NCI-H82 (cell line): ENCODE measurements around the gene POFUT1.
A peak's percentile ranks its signal among the peaks of the same experiment; 100 is the strongest.
"Not testable (repeated sequence)": the region's sequence is repeated elsewhere in the genome, so short reads cannot be mapped to it uniquely, and the experiment has no call there.

Experiments
- DNase-seq: peaks from one replicate; lab custom pipeline; 2025; lab: John Stamatoyannopoulos, UW

POFUT1 gene

DNA sequence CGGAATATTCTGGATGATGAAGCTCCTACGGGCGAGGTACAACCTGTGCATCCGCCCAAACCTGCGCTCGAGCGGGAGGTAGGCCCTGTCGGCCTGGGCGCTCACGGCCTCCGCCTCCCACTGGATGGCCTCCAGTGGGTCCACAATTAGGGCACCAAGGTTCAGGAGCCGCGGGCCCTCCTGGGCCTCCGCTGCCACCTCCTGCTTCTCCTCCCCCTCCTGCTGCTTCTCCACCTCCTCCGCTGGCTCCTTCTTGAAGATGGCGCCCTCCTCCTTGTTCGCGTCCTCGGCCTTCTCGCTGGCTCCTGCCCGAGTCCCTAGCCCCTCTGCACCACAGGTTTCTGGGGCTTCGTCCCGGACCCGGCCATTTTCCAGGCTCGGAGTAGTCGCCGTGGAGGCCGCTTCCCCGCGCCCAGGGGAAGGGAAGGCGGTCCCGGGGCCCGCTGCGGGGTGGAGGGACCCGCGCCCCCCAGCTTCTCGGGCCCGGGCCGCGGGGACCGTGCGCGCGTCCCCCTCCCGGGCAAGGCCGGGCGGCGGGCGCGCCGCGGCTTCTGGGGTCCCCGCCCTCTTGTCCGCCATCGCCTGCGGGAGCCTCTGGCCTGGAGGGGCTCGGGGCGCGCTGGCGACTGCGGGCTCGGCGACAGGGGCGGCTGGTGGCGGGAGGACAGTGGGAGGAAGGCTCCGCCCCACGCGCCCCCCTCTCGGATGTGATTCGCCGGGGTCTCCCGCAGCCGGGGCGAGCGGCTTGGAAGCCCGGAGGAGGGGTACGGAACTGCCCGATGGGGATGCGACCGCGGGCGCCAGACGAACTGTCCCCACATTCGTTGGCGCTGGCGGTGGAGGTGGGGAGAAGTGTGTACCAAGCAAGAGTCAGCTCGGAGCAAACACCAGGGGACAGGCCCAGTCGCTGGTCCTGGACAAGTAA, 17.7 kb upstream of the POFUT1 start:
- peak; percentile 67 for DNase-seq

DNA sequence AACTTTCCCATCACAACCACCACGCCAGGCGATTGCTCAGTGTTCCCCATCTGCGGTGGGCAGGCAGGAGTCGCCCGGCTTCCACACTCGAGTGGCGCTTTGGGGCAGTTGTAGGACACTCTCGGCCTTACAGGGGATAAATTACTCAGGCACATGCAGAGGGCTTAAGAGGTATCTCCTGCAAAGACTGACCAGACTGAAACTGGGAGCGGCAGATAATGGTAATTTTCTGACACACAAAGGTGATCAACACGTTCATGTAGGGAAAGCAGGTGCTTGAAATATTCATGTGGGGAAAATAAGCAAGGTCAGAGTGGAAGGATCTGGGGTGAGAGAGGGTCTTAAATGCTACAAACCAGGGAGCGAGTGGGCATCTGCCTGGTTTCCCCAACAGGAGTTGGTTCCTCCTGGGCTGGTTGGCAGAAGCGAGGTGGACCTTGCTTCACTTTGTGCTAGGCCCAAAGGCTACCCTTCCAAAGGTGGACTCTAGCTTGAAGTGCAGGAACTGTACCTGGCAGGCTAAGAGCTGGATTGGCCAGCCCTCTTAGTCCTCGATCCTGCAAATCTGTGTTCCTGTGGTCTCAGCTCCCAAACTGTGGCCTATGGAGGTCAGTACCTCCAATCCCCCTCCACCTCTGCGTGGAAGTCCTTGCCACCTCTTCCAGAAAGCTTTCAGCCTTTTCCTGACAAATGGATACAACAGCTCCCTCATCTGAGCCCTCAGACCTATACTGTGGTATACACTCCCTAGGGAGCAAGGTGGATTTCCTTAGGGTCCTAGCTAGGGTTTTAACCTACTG, 16.9 kb upstream of the POFUT1 start:
- DNase-seq: peak; percentile 64

DNA sequence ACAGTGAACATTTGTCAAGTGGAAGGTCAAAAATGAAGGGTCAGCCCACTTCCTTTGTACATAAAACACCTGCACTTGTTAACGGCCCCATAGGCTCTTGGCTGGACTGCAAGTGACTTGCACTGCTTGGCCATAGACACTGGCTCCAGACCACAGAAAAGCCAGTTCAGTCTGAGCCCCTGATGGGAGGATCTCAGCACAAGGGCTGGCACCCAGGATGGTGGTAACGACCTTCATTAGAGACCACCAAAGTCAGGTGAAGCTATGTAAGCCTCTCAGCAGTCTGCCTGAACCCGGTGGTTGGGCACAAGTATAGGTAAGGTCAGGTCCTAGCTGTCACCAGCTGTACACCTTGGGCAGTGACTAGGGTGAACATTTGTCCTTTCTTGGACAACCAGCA, 16.3 kb upstream of the POFUT1 start:
- DNase-seq: no peak

DNA sequence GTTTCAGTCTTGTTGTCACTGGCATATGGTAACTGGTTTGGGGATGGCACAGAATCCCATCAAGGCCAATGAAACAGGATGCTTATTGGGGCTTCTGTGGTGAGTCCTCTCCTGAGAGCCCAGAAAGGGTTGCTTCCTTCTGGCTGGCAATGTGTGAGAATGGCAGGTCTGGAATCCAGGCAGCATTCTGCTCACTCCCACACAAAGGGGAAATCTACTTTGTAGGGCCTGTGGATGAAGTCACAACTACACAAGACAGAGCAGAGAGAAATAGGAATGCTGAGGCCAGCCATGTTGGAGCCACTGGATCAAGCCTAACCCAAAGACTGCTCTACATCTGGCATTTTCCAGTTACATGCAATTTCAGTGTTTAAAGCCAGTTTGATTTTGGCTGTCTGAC, 15.8 kb upstream of the POFUT1 start:
- DNase-seq: no peak

DNA sequence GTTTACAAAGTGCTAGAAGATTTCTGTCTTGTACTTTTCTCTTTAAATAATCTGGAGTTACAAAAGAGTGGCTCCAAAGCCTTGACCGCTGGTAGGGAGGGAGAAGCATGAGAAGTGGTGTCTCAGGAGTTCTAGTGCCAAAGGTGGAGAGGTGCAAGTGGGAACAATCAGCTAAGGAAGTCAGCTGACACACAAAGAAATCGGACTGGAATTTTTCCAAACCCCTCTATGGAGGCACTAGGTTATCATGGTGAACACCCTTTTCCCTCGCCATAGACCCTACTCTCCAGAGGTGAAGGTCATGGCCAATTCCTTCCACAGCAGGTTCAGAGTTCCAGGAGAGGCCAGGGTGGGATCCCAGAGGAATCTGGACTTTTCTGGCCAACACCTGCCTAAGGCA, 15.0 kb upstream of the POFUT1 start:
- no peak for DNase-seq

DNA sequence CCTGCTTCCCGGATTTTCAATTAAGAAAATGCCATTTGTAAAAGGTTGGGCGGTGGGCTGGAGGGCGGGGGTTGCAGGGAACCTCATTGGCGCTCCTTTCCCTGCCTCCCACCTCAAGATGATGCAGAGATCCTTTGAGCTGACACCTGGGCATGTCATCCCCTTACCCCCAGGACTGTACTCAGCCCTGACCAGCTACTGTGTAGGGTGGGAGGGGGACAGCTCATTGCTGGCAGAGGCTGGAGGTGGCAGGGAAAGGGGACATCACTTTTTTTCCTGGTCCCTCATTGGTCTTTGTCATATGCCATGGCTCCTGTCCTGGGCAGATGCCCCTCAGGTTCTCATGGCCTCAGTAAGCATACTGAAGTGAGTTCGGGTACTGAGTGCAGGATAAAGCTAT, 14.3 kb upstream of the POFUT1 start:
- DNase-seq: not testable (repeated sequence)

DNA sequence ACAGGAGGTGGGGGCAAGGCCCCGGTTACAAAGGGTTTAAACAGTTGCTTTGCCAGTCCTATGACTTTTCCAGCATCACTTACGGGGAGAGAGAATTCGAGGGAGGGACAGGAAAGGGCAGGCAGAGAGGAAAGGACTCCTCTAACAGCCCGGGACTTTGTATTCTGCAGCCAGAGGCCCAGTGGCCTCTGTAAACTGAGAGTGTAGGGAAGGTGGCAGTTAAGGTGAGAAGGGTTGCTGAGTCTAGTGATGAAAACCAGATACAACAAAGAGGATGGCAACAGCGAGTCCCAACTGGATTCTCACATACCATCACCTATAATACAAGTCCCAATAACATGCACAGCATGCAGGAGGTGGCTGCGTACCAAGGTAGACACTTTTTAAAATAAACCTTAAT, 13.7 kb upstream of the POFUT1 start:
- DNase-seq: no peak

DNA sequence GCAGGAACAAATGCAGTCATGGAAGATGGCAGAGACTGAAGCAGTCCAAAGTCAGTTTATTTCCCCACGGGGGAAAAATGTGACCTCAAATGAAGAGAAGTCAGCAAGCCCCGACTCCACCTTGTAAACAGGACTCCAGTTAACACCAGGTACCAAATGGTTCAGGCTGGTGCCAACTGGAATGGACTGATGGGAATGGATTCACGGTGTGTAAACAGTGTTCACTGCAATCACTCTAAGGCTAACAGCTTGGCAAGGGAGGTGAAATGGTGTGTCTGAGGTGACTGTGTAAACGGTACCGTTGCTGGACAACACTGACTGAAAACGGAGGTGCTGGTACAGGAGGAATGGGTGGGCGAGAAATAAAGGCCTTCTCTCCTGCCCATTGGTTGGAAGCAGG, 12.1 kb upstream of the POFUT1 start:
- DNase-seq: no peak

DNA sequence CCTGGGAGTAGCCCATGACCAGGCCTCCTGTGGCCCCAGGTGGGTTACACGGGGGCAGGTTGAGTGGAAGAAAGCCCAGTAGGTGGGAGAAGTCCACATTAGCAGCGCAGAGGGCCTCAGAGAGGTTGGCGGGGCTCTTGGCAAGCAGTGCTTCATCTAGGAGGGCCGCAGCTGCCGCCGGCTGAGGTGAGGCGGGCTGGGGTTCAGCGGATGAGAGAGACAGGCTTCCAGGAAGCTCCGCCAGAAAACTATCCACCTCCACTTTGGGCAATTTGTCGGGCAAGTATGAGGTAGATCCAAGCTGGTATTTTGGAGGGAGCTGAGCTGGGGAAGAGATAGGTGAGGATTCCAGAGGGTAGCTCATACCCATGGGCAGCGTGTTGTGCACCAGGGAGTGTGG, 11.1 kb upstream of the POFUT1 start:
- DNase-seq: not testable (repeated sequence)

DNA sequence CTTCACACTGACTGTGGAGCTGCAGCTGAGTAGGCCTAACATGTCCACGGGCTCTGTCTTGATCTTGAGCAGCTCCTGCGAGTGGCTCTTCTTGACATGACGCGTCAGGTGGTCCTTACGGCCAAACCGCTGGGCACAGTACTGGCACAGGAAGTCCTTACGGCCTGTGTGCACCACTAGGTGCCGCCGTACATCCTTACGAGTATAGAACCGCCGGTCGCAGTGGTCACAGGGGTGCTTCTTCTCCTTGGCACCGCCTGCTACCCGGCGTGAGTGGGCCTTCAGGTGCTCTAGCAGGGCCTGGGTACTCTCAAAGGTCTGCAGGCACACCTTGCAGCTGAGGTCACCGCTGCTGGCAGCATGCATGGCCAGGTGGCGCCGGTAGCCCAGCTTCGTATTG, 10.5 kb upstream of the POFUT1 start:
- DNase-seq: not testable (repeated sequence)

DNA sequence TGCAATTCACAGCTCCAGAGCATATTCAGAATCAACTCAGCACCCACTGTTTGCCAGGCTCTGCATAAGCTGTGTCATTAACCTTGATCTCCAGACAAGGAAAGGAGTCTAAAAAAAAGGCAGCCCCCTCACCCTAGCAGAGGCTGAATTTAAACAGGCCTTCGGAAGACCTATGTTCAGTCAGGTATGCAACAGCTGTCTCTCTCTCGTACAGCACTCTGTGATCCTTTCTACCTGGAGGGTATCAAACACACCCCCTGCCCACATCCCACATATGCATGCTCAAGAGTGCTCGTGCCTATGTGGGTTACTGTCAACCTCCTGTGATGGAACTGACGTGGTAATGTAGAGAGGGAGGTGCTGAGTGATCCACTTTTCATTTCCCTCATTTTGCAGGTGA, 8.7 kb upstream of the POFUT1 start:
- no peak for DNase-seq

DNA sequence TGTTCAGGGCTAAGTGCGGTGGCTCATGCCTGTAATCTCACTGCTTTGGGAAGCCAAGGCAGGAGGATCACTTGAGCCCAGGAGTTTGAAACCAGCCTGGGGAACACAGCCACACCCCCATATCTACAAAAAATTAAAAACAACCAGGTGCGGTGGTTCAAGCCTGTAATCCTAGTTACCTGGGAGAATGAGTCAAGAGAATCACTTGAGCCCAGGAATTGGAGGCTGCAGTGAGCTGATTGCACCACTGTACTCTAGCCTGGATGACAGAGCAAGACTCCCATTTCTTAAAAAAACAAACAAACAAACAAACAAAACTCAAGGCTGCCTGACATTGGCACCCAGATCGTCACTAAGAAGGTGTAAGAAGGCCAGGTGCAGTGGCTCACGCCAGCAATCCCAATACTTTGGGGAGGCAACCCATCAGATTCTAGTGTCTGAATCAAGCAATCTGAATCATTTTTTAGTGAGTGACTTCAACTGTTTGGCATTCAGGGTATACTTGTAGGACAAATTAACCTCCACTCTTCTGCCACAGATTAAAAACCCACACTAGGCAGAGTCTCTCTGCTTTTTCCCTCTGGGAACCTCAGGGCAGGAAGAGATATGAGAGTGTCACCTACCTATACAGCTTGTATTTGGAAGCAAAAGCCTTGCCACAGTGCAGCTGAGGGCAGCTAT, 6.2 kb upstream of the POFUT1 start:
- DNase-seq: no peak

DNA sequence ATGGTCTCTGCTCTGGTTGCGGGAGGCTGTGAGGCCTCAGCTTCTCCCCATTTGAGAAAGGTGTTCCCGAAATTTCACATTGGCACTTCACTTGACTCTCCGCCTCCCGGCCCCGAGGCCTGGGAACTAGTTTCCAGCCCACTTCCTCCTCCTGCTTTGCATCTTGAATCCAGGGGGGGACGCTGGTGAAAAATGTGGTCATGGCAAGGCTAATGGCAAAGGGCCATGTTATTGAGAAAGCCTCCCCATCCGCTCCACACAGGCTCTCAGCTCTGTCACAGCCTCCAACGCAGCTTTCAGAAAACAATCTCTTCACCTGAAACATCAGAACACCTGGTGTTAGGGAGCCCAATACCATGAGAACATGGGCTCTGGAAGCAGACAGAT, 5.7 kb upstream of the POFUT1 start:
- DNase-seq: no peak

DNA sequence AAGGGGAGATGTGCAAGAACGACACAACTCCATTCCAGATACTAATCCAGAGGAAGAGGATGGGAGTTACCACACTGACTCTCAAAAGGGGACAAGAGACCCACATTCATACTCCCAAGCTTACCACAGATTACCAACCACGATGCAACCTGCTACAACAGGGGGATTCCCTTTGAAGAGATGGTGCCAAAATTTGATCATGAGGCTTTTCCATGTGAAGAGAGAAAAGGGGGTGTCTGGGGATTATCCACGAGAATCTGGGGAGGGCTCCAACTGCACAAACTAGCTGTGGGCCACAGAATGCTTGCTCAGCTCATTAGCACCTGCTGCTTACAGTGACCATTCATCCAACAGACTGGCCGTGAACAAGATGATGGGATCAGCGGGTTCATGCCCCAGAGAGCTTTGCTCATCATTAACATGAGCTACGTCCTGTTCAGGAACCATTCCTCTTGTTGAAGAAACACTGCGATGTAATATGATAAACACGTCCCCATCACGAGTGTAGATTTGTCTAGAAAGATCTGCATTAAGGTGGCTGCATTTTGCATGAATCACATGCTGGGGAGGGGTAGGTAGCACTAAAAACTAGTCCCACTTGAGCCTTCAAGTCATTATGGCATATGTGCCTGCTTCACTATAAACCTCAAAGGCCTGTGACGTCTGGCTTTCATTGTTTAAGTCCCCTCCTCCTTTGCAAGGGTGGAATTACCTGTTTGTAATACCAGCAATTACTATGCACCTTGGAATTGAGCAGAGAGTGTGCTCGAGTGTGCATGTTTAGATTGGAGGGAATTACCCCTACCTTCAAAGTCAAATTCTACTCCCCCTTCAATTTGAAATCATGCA, 4.1 kb upstream of the POFUT1 start:
- DNase-seq: peak; percentile 30

DNA sequence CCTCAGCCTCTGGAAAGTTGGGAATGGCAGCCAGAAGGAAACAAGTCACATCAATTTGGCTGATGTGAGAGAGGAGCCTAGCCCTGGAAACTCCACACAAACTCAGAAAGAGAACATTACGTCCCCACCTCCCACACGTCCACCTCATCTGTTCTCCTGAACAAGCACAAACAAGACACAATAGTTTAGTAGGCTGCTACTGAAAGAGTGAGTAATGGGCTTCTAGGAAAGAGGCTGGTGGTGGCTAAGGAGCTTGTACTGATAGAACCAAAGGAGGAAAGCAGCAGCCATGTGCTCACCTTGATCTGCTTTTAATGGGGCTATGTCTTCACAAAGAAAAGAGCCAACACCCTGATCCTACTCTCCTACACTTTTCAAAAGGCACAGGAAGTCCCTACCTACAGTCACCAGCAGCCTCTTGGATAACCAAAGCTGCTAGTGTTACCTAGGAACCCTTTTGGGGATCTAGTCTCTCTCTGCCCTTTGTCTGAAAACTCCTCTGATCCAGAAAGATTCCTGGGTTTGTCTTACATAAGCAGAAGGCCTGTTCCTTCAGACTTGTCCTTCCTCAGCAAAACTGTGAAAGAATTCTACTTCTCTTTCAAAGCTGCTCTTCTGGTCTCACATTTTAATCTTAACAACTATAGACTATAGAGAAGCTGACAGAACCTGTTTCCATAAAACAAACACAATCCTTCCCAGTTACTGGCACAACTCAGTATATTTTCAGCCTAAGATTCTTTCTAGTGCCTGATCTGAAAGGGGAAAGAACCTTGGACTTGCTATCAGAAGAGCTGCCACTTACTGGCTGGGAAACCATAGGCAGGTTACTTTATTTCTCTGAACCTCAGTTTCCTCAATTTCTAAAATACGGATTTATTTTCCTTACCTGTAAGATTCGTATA, 3.2 kb upstream of the POFUT1 start:
- DNase-seq: no peak

DNA sequence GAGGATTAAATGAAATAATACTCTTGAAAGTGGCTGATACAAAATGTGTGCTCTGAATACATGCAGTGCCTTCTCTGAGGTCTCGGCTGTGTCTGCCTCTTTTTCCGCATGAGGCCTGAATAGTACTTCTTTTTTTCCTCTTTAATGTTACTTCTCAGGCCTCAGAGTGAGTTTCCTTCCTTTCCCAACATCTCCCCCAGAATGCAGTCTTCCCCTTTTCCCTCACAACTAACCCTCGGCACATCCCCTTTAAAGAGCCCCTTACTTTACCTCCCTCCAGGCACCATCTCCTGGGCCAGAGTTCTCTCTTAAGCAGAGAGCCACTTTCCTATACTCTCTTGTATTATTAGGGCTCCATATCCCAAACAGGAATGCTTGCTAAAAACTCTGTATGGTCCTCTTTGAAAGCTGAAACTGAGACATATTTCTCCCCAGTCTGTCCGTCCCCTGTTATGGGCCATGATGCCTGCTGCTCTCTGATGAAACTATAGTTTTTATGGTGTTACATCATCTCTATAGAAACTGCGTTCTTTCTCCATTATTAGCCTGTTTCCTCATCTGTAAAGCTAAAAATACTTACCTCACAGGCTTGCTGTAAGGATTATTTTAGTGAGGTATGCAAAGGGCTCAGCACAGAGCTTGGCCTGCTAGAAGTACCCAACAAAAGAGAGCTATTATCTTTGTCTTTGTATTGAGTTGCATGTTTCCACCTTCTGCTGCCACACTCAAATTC, 2.4 kb upstream of the POFUT1 start:
- DNase-seq: no peak

DNA sequence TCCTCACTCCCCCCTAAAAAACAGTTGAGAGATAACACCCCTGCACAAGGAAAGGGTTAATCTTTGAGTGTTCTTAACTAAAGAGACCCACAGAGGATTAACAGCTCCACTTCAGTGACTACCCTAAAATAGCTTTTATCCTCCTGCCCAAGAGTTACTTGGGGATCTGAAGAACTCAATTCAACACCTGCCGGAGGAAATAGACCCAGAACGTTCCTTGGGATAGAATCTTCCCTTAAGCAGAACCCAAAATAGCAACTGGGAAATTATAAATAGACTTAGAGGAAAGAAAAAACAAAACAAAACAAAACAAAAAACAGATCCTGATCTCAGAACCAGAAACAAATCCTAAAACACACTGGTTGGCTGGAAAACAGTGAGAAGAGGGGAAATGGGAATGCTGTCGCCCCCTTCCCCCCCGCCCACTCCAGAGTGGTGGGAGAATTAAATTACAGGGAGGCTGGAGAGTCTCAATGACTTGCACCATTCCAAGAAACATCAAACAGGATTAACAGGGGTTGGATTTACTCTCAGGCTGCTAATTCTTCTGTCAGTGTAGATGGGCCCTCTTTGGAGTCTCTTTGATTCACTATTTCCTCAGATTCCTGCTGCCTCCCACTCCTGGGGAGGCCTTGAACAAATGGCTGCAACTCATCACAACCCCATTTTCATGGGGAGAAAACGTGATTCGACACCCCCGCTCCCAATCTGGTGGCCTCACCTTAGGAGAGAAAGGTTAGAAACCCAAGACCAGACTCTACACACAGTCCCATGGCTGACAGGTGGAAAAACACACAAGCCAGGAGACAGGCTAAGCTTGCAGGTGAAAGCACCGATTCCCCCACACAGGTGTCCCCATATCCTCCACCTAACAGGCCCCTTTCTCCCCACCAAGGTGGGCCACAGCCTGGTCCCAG, 1.6 kb upstream of the POFUT1 start:
- peak; percentile 91 for DNase-seq

DNA sequence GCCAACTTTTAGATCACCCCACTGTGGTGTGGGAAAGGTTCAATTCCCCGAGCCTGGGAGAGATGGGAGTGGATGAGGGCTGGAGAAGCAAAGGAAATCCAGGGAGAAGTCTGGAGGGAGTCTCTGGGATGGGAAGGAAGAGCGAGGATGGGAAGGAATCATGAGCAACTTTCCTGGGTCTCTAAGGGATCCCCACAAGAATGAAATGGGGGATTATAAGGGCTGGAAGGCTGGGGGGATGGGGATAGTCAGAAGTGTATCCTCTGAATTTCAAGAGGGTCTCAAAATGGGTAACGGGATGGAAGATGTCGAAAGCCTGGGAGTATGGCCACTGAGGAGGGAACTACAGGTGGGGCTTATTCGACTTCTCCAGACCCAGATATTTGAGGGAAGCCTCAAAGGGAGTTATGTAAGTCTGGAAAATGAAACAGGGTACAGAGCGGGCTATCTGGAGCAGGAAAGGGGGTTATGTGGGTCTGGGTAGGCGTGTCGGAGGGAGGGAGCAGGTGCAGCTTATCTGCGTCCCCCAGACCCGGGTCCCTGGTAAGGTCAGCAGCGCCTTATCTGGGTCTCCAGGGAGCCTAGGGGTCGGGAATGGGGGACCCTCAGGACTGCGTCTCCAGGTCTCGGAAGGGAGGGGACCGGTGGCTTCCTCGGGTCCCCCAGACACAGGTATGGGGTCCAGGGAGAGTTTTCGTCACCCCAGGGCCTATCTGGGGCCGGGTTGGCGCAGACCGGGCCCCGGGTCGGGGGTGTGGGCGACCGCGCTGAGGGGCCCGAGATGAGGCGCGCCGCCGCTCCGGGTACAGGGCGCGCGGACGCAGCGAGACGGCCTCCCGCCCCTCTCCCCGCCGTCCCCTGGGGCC, 687 bp upstream of the POFUT1 start:
- peak; percentile 43 for DNase-seq
